HG02870 (cell line): Measurements from ENCODE around the gene CCND2.

Source experiments
- ATAC-seq: cut with Tn5 transposase; IDR thresholded peaks from one replicate; pipeline ENCODE4 v1.9.1; 2021; ENCODE audit warnings: mild to moderate bottlenecking, moderate library complexity; ENCODE audit not compliant: unreplicated experiment

The CCND2 gene

GRCh38 chr12:4275870-4276301 lies 2.3 kb downstream of the CCND2 start:
- no peak for ATAC-seq

- no peak for ATAC-seq
Measured at GRCh38 chr12:4276524-4277204, 3.1 kb downstream of the CCND2 start.

- ATAC-seq = no peak
Measured at GRCh38 chr12:4277205-4277543, 3.6 kb downstream of the CCND2 start.

GRCh38 chr12:4277857-4278256 lies 4.3 kb downstream of the CCND2 start:
- ATAC-seq = no peak

- no peak for ATAC-seq
Measured at GRCh38 chr12:4278329-4279197, 5.0 kb downstream of the CCND2 start.

- no peak for ATAC-seq
Measured at GRCh38 chr12:4279198-4279690, 5.7 kb downstream of the CCND2 start.

- no peak for ATAC-seq
Measured at GRCh38 chr12:4280351-4281163, 7.0 kb downstream of the CCND2 start.

- ATAC-seq = no peak
Measured at GRCh38 chr12:4281173-4281654, 7.7 kb downstream of the CCND2 start.

GRCh38 chr12:4282103-4282891 lies 8.7 kb downstream of the CCND2 start:
- no peak for ATAC-seq

GRCh38 chr12:4282892-4283511 lies 9.4 kb downstream of the CCND2 start:
- ATAC-seq = no peak

- ATAC-seq = no peak
Measured at GRCh38 chr12:4283512-4284255, 10.1 kb downstream of the CCND2 start.

- ATAC-seq = no peak
Measured at GRCh38 chr12:4284306-4284705, 10.7 kb downstream of the CCND2 start.

- no peak for ATAC-seq
Measured at GRCh38 chr12:4285070-4285469, 11.5 kb downstream of the CCND2 start.

- ATAC-seq = no peak
Measured at GRCh38 chr12:4286228-4286627, 12.7 kb downstream of the CCND2 start.

GRCh38 chr12:4286771-4287317 lies 13.3 kb downstream of the CCND2 start:
- ATAC-seq = no peak

GRCh38 chr12:4287325-4288211 lies 14.0 kb downstream of the CCND2 start:
- ATAC-seq = no peak

- ATAC-seq = no peak
Measured at GRCh38 chr12:4288296-4289131, 15.0 kb downstream of the CCND2 start.
